ENCODE data around the gene CDC37.

DNA sequence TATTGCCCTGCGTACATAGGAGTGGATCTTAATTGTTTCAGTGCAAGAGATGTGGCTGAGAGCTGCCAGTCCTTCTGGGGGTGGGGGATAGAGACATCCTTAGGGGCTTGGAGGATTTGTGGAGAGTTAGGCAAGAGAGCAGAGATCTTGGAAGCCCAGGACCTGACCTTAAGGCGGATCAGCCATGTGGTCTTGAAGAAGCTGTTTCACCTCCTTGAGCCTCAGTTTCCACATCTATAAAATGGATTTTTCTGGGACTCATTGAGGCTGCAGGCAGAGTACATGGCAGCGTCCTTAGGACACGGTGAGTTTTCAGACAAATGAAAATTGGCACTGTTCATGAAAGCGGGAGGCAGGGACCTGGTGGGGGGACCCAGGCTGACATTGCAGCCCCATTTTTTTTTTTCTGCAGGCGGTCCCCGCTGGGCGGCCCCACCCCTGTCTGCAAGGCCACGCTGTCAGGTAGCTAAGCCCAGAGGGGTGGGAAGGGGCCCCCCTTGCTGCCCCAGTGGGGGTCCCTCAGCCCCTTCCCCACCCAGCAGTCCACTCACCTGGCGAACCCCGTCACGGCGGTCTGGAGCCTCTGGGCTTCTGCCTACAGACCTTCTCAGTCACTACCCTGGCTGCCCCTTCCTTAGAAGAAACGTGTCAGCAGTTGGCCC lies 47.0 kb upstream of the CDC37 start:
- TF ChIP-seq POLR2AphosphoS5 (IDR thresholded peaks at IDR 0.05; ENCODE audit: insufficient read depth in 1 of 2, low read depth in 1 of 2) (no peak), POLR2A (IDR thresholded peaks at IDR 0.05) (no peak)
- TF ChIP-seq, protein P1, sequence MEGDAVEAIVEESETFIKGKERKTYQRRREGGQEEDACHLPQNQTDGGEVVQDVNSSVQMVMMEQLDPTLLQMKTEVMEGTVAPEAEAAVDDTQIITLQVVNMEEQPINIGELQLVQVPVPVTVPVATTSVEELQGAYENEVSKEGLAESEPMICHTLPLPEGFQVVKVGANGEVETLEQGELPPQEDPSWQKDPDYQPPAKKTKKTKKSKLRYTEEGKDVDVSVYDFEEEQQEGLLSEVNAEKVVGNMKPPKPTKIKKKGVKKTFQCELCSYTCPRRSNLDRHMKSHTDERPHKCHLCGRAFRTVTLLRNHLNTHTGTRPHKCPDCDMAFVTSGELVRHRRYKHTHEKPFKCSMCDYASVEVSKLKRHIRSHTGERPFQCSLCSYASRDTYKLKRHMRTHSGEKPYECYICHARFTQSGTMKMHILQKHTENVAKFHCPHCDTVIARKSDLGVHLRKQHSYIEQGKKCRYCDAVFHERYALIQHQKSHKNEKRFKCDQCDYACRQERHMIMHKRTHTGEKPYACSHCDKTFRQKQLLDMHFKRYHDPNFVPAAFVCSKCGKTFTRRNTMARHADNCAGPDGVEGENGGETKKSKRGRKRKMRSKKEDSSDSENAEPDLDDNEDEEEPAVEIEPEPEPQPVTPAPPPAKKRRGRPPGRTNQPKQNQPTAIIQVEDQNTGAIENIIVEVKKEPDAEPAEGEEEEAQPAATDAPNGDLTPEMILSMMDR (IDR thresholded peaks at IDR 0.05): no peak
